Cardiac fibroblast (primary cell): ENCODE measurements around the gene AUNIP.
A peak's percentile ranks its signal among the peaks of the same experiment; 100 is the strongest.

Experiments
- DNase-seq, 2 donors: peaks; one replicate each; pipeline versions ENCODE4 v3.0.0 to v3.0.0-alpha.2; 2010; ENCODE audit warnings: low read depth in 2 of 2
- H3K4me3 ChIP-seq, 2 donors: replicated peaks in 1 of 2; 1 replicate in 1 of 2; 2 replicates in 1 of 2; pipeline ENCODE4 v1.5.1; 2011; ENCODE audit warnings: low read depth in 2 of 2, low read length in 2 of 2, mild to moderate bottlenecking in 2 of 2, moderate library complexity in 1 of 2
- CTCF ChIP-seq: IDR thresholded peaks from one replicate; pipeline ENCODE4 v1.5.1; 2011; ENCODE audit warnings: low read depth, mild to moderate bottlenecking, low read length, inconsistent platforms

The AUNIP gene

GRCh38 chr1:25792115-25792514 is 67.1 kb downstream of the AUNIP start:
- no peak for TF ChIP-seq CTCF
- no peak overlapping the region for H3K4me3 ChIP-seq
- DNase-seq, result no peak

- no peak for TF ChIP-seq CTCF
- no peak overlapping the region for H3K4me3 ChIP-seq
- DNase-seq, result no peak
Observed at GRCh38 chr1:25790472-25790871, 68.8 kb downstream of the AUNIP start.

GRCh38 chr1:25787760-25788166 is 71.5 kb downstream of the AUNIP start:
- TF ChIP-seq CTCF, result no peak
- DNase-seq, result no peak
- no peak overlapping the region for H3K4me3 ChIP-seq

- DNase-seq, result peak in 1 of 2 donors; percentile 35
Observed at GRCh38 chr1:25786887-25787759, 72.1 kb downstream of the AUNIP start.

GRCh38 chr1:25785333-25786067 is 73.8 kb downstream of the AUNIP start:
- DNase-seq, result no peak
- TF ChIP-seq CTCF, result no peak
- no peak overlapping the region for H3K4me3 ChIP-seq

More at GRCh38 chr1:25786887-25787759, 72.1 kb downstream of the AUNIP start:
- no peak for TF ChIP-seq CTCF
- H3K4me3 ChIP-seq, result no peak overlapping the region

- no peak for TF ChIP-seq CTCF
- H3K4me3 ChIP-seq, result no peak overlapping the region
- DNase-seq, result no peak
Observed at GRCh38 chr1:25784575-25785051, 74.6 kb downstream of the AUNIP start.
